SU-DHL-6 (cell line): ENCODE data around the gene RNF220.

ENCODE experiments used
- H2AFZ ChIP-seq: fragments of 200-600 bp; sonication (generic); 2 replicates; pipeline ENCODE4 v1.6.1; 2014; ENCODE audit warnings: low read depth, mild to moderate bottlenecking, moderate library complexity, mixed read lengths, antibody characterized with exemption, low read length; ENCODE audit not compliant: severe bottlenecking
- H3F3A ChIP-seq: fragments of 200-600 bp; shearing (Covaris generic); 2 replicates; pipeline ENCODE4 v1.6.0; 2016; ENCODE audit warnings: antibody characterized with exemption, mild to moderate bottlenecking; ENCODE audit not compliant: insufficient read depth
- H3K27ac ChIP-seq: fragments of 200-600 bp; sonication (generic); 2 replicates; pipeline ENCODE4 v1.5.1; 2016; ENCODE audit warnings: low read depth, mild to moderate bottlenecking, low read length, moderate library complexity, mixed read lengths
- H3K27me3 ChIP-seq: fragments of 200-600 bp; sonication (generic), shearing (Covaris generic); 2 replicates; pipeline ENCODE4 v1.6.0; 2014; ENCODE audit warnings: mild to moderate bottlenecking, low read length
- H3K36me3 ChIP-seq: fragments of 200-600 bp; sonication (generic); 2 replicates; pipeline ENCODE4 v1.6.1; 2014; ENCODE audit warnings: mild to moderate bottlenecking, low read length, mixed read lengths
- H3K4me2 ChIP-seq: fragments of 300-600, 200-600 bp; shearing (Covaris generic), sonication (generic); 2 replicates; pipeline ENCODE4 v1.6.0; 2014; ENCODE audit warnings: low read length, low read depth, mild to moderate bottlenecking; ENCODE audit not compliant: poor library complexity, severe bottlenecking
- H3K4me3 ChIP-seq: fragments of 200-600 bp; sonication (generic); 2 replicates; pipeline ENCODE4 v1.5.1; 2014; ENCODE audit warnings: antibody characterized with exemption, low read length, mild to moderate bottlenecking, mixed read lengths; ENCODE audit not compliant: insufficient read depth, poor library complexity, severe bottlenecking
- H3K79me2 ChIP-seq: fragments of 200-600 bp; sonication (generic); 2 replicates; pipeline ENCODE4 v1.6.1; 2014; ENCODE audit warnings: mild to moderate bottlenecking, low read length, moderate library complexity; ENCODE audit not compliant: insufficient read depth
- H3K9ac ChIP-seq: fragments of 200-600 bp; sonication (generic); 2 replicates; pipeline ENCODE4 v1.7.0; 2014; ENCODE audit warnings: mild to moderate bottlenecking, low read length
- H3K9me2 ChIP-seq: fragments of 200-600 bp; sonication (generic); replicated peaks from 2 replicates; pipeline ENCODE4 v1.6.1; 2014; ENCODE audit warnings: low read length; ENCODE audit not compliant: insufficient read depth
- H3K9me3 ChIP-seq: fragments of 200-600 bp; sonication (generic); 2 replicates; pipeline ENCODE4 v1.6.1; 2014; ENCODE audit warnings: low read length, mixed read lengths; ENCODE audit not compliant: insufficient read depth
- H4K20me1 ChIP-seq: fragments of 200-600 bp; sonication (generic); 2 replicates; pipeline ENCODE4 v1.6.1; 2014; ENCODE audit warnings: low read depth, mild to moderate bottlenecking, antibody characterized with exemption, low read length, moderate library complexity, mixed read lengths
- CTCF ChIP-seq: fragments of 200-600 bp; sonication (generic); IDR thresholded peaks from one replicate; pipeline ENCODE4 v1.5.1; 2017; ENCODE audit warnings: antibody characterized with exemption, mild to moderate bottlenecking, low read length, moderate library complexity; ENCODE audit not compliant: insufficient read depth, poor library complexity, severe bottlenecking
- EZH2phosphoT487 ChIP-seq: fragments of 200-600 bp; sonication (generic), shearing (Covaris generic); conservative IDR thresholded peaks from 2 replicates; pipeline ENCODE4 v1.6.1; 2018; ENCODE audit warnings: mild to moderate bottlenecking, antibody characterized with exemption, low read length, moderate library complexity, mixed read lengths

The RNF220 gene

GRCh38 chr1:44625348-44625747 is 220.3 kb downstream of the RNF220 start:
- Histone ChIP-seq H3K36me3 (no peaks in the 10 kb centered on the region), H3K27me3 (no peaks in the 10 kb centered on the region), H3K4me3 (no peak overlapping the region), H3K4me2 (no peak overlapping the region), H3K27ac (no peak overlapping the region), H3K79me2 (no peaks in the 10 kb centered on the region), H2AFZ (no peak overlapping the region), H4K20me1 (no peaks in the 10 kb centered on the region), H3K9ac (no peak overlapping the region), H3K9me2 (no peaks in the 10 kb centered on the region), H3K9me3 (no peaks in the 10 kb centered on the region), H3F3A (no peaks in the 10 kb centered on the region)
- TF ChIP-seq CTCF (no peak), EZH2phosphoT487 (no peak)

GRCh38 chr1:44628962-44629756 is 224.1 kb downstream of the RNF220 start:
- no peak for TF ChIP-seq EZH2phosphoT487
- TF ChIP-seq CTCF: no peak
- H3K4me3 ChIP-seq: no peak overlapping the region
- no peaks in the 10 kb centered on the region for H4K20me1 ChIP-seq
- H3K27me3 ChIP-seq: no peaks in the 10 kb centered on the region
- 0 out of 2 replicates have a peak, but pooled peaks cover 5% of the 10 kb centered on the region for H3F3A ChIP-seq
- H3K4me2 ChIP-seq: no peak overlapping the region
- no peaks in the 10 kb centered on the region for H3K36me3 ChIP-seq
- no peaks in the 10 kb centered on the region for H3K9me3 ChIP-seq
- no peak overlapping the region for H2AFZ ChIP-seq
- H3K27ac ChIP-seq: no peak overlapping the region
- H3K79me2 ChIP-seq: peaks cover 11% of the 10 kb centered on the region; the same call in 1 of the 2 replicates
- H3K9ac ChIP-seq: no peak overlapping the region
- H3K9me2 ChIP-seq: no peaks in the 10 kb centered on the region

- no peak overlapping the region for H3K9ac ChIP-seq
- no peak overlapping the region for H3K4me2 ChIP-seq
- no peaks in the 10 kb centered on the region for H3K9me2 ChIP-seq
- 0 out of 2 replicates have a peak, but pooled peaks cover 5% of the 10 kb centered on the region for H3F3A ChIP-seq
- no peaks in the 10 kb centered on the region for H3K36me3 ChIP-seq
- H4K20me1 ChIP-seq: no peaks in the 10 kb centered on the region
- no peaks in the 10 kb centered on the region for H3K27me3 ChIP-seq
- no peak overlapping the region for H3K4me3 ChIP-seq
- H2AFZ ChIP-seq: no peak overlapping the region
- no peak overlapping the region for H3K27ac ChIP-seq
- no peak for TF ChIP-seq CTCF
- no peak for TF ChIP-seq EZH2phosphoT487
- peaks cover 11% of the 10 kb centered on the region; the same call in 1 of the 2 replicates for H3K79me2 ChIP-seq
- no peaks in the 10 kb centered on the region for H3K9me3 ChIP-seq
Measured at GRCh38 chr1:44630116-44630515, 225.1 kb downstream of the RNF220 start.
